GM12878 (cell line): ENCODE results near the gene CDON. TPM values are rescaled to one million over a fixed set of nuclear protein-coding genes. Genes with fewer than 3 reads are reported as not detected.

Experiments used
- ATAC-seq: fragments of 200-7000 bp; cut with Tn5 transposase; 3 replicates; pipeline ENCODE4 v1.9.1; 2020; ENCODE audit warnings: mild to moderate bottlenecking, moderate library complexity
- BruUV-seq: library from RNA; stranded (reverse); fragments of 400-500 nt; replicated peaks from 2 replicates; lab custom pipeline; 2021; lab: Mats Ljungman, UMichigan
- CTCF ChIA-PET: fragments of 300-600 bp; sonication (Branson Sonifier 250); formaldehyde crosslinking; extraction: SDS; loops from one replicate; lab custom pipeline; 2021; ENCODE audit warnings: inconsistent platforms; lab: Yijun Ruan, JAX
- POLR2A ChIA-PET: fragments of 350-600 bp; formaldehyde crosslinking; extraction: SDS; loops from one replicate; lab custom pipeline; 2021; ENCODE audit warnings: inconsistent platforms; lab: Charles Lee
- RAD21 ChIA-PET: fragments of 300-600 bp; sonication (Branson Sonifier 250); formaldehyde crosslinking; loops from one replicate; lab custom pipeline; 2023; ENCODE audit warnings: antibody characterized with exemption; ENCODE audit not compliant: unreplicated experiment; lab: Charles Lee
- SMC1A ChIA-PET: fragments of 300-600 bp; sonication (Branson Sonifier 250); formaldehyde crosslinking; loops from one replicate; lab custom pipeline; 2023; ENCODE audit not compliant: unreplicated experiment, uncharacterized antibody; lab: Charles Lee
- DNase-seq: peaks from one replicate; pipeline ENCODE4 v3.0.0-alpha.2; 2011; ENCODE audit warnings: low read depth, low spot score
- FAIRE-seq: peaks from 3 replicates; lab custom pipeline; 2011; peaks lifted over from hg19 to GRCh38; lab: Jason Lieb, UNC
- H2AFZ ChIP-seq: 2 replicates; pipeline ENCODE4 v1.6.0; 2011; ENCODE audit warnings: low read depth, low read length, control low read depth; ENCODE audit not compliant: control insufficient read depth
- H3K27ac ChIP-seq: 2 replicates; pipeline ENCODE4 v1.5.1; 2011; ENCODE audit warnings: control low read depth; ENCODE audit not compliant: control insufficient read depth, insufficient read depth
- H3K27me3 ChIP-seq, 2 experiments: replicated peaks in 1 of 2; 2 replicates each; pipeline versions ENCODE4 v1.6.0 to v1.6.1; 2011; ENCODE audit warnings: low read length in 1 of 2; ENCODE audit not compliant: control insufficient read depth in 2 of 2, insufficient read depth in 2 of 2
- H3K36me3 ChIP-seq, 2 experiments: 2 replicates each; pipeline ENCODE4 v1.5.1; 2011; ENCODE audit warnings: low read length in 1 of 2; ENCODE audit not compliant: control insufficient read depth in 2 of 2, insufficient read depth in 2 of 2
- H3K4me1 ChIP-seq: 2 replicates; pipeline ENCODE4 v1.6.1; 2011; ENCODE audit warnings: mild to moderate bottlenecking, low read length, moderate library complexity, mixed read lengths; ENCODE audit not compliant: control insufficient read depth, insufficient read depth
- H3K4me2 ChIP-seq: 2 replicates; pipeline ENCODE4 v1.6.0; 2011; ENCODE audit warnings: control low read depth; ENCODE audit not compliant: control insufficient read depth, insufficient read depth
- H3K4me3 ChIP-seq: fragments of 200-600 bp; sonication (generic); 2 replicates; pipeline ENCODE4 v1.5.1; 2016
- H3K79me2 ChIP-seq: 2 replicates; pipeline ENCODE4 v1.6.0; 2011; ENCODE audit warnings: low read length; ENCODE audit not compliant: control insufficient read depth, insufficient read depth
- H3K9ac ChIP-seq: 2 replicates; pipeline ENCODE4 v1.8.0; 2011; ENCODE audit warnings: low read length, control low read depth, mixed read lengths; ENCODE audit not compliant: control insufficient read depth, insufficient read depth
- H3K9me3 ChIP-seq: replicated peaks from 3 replicates; pipeline ENCODE4 v1.5.1; 2011; ENCODE audit warnings: mild to moderate bottlenecking, low read length; ENCODE audit not compliant: control insufficient read depth, insufficient read depth
- H4K20me1 ChIP-seq: 2 replicates; pipeline ENCODE4 v1.6.0; 2011; ENCODE audit not compliant: control insufficient read depth, insufficient read depth
- CHD1 ChIP-seq: IDR thresholded peaks from 2 replicates; pipeline ENCODE4 v1.6.1; 2012; ENCODE audit warnings: low read depth, low read length, improper control_type of control experiment
- EED ChIP-seq: sonication (generic); IDR thresholded peaks from 2 replicates; pipeline ENCODE4 v1.6.1; 2016; ENCODE audit warnings: antibody characterized with exemption, low read depth
- KAT2A ChIP-seq: conservative IDR thresholded peaks from 2 replicates; pipeline ENCODE4 v1.6.1; 2011; ENCODE audit warnings: low read depth, low read length; ENCODE audit not compliant: control insufficient read depth
- MEF2B ChIP-seq: fragments of 450-650 bp; IDR thresholded peaks from 2 replicates; pipeline ENCODE4 v1.6.1; 2018; ENCODE audit warnings: mild to moderate bottlenecking, moderate library complexity; ENCODE audit not compliant: partially characterized antibody, poor library complexity, severe bottlenecking
- NFXL1 ChIP-seq: fragments of 450-650 bp; IDR thresholded peaks from 2 replicates; pipeline ENCODE4 v1.6.1; 2017; ENCODE audit warnings: antibody characterized with exemption, mild to moderate bottlenecking, borderline replicate concordance
- NR2C2 ChIP-seq: IDR thresholded peaks from 2 replicates; pipeline ENCODE4 v1.6.1; 2011; ENCODE audit warnings: borderline replicate concordance, low read depth; ENCODE audit not compliant: control insufficient read depth, insufficient read length
- ZNF687 ChIP-seq: fragments of 450-650 bp; IDR thresholded peaks from 2 replicates; pipeline ENCODE4 v1.6.1; 2017; ENCODE audit warnings: mild to moderate bottlenecking, moderate library complexity
- WGBS: methylation state at CpG from one replicate; pipeline ENCODE4 v1.1.6; 2016; ENCODE audit warnings: low lambda C conversion rate; ENCODE audit not compliant: insufficient replicate concordance, insufficient coverage; ENCODE audit errors: missing lambda C conversion rate; 5-methylcytosine and 5-hydroxymethylcytosine counted together
- in situ Hi-C: fragments of 300-500 bp; cut with MboI; formaldehyde crosslinking; loops from 9 replicates; pipeline ENCODE4 v1.14.3; 2018; ENCODE audit warnings: mixed read lengths
- intact Hi-C: fragments of 100-400 bp; cut with micrococcal nuclease; formaldehyde crosslinking; loops from one replicate; pipeline ENCODE4 v1.14.2; 2022; ENCODE audit not compliant: unreplicated experiment
- polyA plus RNA-seq, 11 experiments: library from polyadenylated mRNA; depleted of rRNA in 4 of 11; unstranded in 6 of 11; stranded (reverse) in 5 of 11; fragments of >200 nt; fragmentation: Nextera tagmentation in 4 of 11; fragmentation: Illumina TruSeq in 1 of 11; extraction: Ambion mirVana in 4 of 11; extraction: Trizol in 1 of 11; gene quantifications; 1 replicate in 1 of 11; 2 replicates in 10 of 11; pipeline versions ENCODE4 v1.2.1 to v1.2.3, GENCODE V29; 2011 to 2016; ENCODE audit warnings: inconsistent platforms in 2 of 11, missing spikeins in 2 of 11, low read depth in 1 of 11
- total RNA-seq, 4 experiments: library from RNA; depleted of rRNA in 3 of 4; stranded (reverse); fragments of >200 nt in 3 of 4; fragmentation: Illumina TruSeq in 1 of 4; extraction: Trizol in 1 of 4; gene quantifications; 2 replicates each; pipeline versions ENCODE4 v1.2.1 to v1.2.3, GENCODE V29; 2013 to 2021
- TF ChIP-seq, protein P1 (sequence below): fragments of 450-650 bp; IDR thresholded peaks from 2 replicates; pipeline ENCODE4 v1.6.1; 2016; ENCODE audit warnings: mild to moderate bottlenecking, moderate library complexity, borderline replicate concordance

CDON gene
- total and polyA plus RNA-seq, 10 of the 15 experiments (the other 5 are each of a cell fraction or from before 2014, with no cell fraction given): 0.07 to 4.2 (median 0.36) TPM

- no peak for TF ChIP-seq MEF2B
Observed at GRCh38 chr11:126049159-126049558, 13.5 kb downstream of the CDON start (continued).

- FAIRE-seq (no peak), ATAC-seq (no peak), DNase-seq (no peak)
- H3K4me3 ChIP-seq: no peak overlapping the region
- intact Hi-C loops (no loop called here), in situ Hi-C loops (no loop called here)
- H3K27me3 ChIP-seq: no peaks in the 10 kb centered on the region
- no peak overlapping the region for H2AFZ ChIP-seq
- no peaks in the 10 kb centered on the region for H3K4me1 ChIP-seq
- ChIA-PET RAD21 (no interaction called here), CTCF (no interaction called here), SMC1A (interaction anchor here (2.2 kb wide), 1 partner anchor 9 kb away, joined by 7 read pairs; no protein-coding TSS in a partner anchor), POLR2A (no interaction called here)
- no peaks in the 10 kb centered on the region for H3K36me3 ChIP-seq
- H3K79me2 ChIP-seq: no peaks in the 10 kb centered on the region
- H4K20me1 ChIP-seq: no peaks in the 10 kb centered on the region
- no peaks in the 10 kb centered on the region for H3K9me3 ChIP-seq
- TF ChIP-seq, protein P1, sequence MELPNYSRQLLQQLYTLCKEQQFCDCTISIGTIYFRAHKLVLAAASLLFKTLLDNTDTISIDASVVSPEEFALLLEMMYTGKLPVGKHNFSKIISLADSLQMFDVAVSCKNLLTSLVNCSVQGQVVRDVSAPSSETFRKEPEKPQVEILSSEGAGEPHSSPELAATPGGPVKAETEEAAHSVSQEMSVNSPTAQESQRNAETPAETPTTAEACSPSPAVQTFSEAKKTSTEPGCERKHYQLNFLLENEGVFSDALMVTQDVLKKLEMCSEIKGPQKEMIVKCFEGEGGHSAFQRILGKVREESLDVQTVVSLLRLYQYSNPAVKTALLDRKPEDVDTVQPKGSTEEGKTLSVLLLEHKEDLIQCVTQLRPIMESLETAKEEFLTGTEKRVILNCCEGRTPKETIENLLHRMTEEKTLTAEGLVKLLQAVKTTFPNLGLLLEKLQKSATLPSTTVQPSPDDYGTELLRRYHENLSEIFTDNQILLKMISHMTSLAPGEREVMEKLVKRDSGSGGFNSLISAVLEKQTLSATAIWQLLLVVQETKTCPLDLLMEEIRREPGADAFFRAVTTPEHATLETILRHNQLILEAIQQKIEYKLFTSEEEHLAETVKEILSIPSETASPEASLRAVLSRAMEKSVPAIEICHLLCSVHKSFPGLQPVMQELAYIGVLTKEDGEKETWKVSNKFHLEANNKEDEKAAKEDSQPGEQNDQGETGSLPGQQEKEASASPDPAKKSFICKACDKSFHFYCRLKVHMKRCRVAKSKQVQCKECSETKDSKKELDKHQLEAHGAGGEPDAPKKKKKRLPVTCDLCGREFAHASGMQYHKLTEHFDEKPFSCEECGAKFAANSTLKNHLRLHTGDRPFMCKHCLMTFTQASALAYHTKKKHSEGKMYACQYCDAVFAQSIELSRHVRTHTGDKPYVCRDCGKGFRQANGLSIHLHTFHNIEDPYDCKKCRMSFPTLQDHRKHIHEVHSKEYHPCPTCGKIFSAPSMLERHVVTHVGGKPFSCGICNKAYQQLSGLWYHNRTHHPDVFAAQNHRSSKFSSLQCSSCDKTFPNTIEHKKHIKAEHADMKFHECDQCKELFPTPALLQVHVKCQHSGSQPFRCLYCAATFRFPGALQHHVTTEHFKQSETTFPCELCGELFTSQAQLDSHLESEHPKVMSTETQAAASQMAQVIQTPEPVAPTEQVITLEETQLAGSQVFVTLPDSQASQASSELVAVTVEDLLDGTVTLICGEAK: no peak
- TF ChIP-seq EED: no peak
- no peak for TF ChIP-seq NR2C2
- TF ChIP-seq KAT2A: no peak
- TF ChIP-seq NFXL1: no peak
- TF ChIP-seq CHD1: no peak
- TF ChIP-seq ZNF687: no peak
- no TSS peak for BruUV-seq
- H3K9ac ChIP-seq: no peak overlapping the region
- 40% methylated on average over 5 of the region's 5 CpGs for WGBS
- no peak overlapping the region for H3K27ac ChIP-seq
- H3K4me2 ChIP-seq: no peak overlapping the region
Observed at GRCh38 chr11:126048197-126048596, 14.5 kb downstream of the CDON start.
